ENCODE measurements around the gene PPP1R16B. TPM values are rescaled to one million over a fixed set of nuclear protein-coding genes. Genes with fewer than 3 reads are reported as not detected.

PPP1R16B gene
- total and polyA plus RNA-seq, 2 of the 8 experiments (the other 6 are each of a cell fraction or from before 2014, with no cell fraction given) = 2.6 to 8.9 TPM

DNA sequence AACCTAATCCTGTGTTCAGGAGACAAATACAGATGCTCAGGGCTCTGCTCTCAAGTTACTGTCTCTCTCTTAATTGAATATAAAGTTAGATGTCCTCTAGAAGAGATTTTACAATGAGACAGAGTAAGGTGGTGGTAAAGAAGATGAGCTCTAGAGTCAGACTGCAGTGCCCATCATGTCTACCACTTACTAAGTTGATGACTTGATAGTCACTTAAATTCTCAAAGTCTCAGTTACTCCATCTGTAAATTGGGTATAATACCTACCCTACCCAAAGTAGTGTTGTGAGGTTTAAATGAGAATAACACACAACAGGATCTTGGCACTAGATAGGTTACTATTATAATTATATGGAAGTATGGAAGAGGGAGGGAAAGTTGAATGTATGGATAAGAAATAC lies 158.2 kb downstream of the PPP1R16B start:
- H3K9ac ChIP-seq (replicated peaks in 1 of 4; ENCODE audit: extremely low read depth in 1 of 4, low read depth in 3 of 4, low read length in 3 of 4) = no peak overlapping the region
- peaks cover 0 to 8% (median 1%) of the 10 kb centered on the region in 4 experiments; a peak in 2 of 8 replicates for H3K36me3 ChIP-seq (ENCODE audit: control insufficient read depth in 2 of 4, insufficient read depth in 4 of 4, low read length in 3 of 4)
- H2AK5ac ChIP-seq (ENCODE audit: low read depth, low read length) = no peak overlapping the region
- no peak overlapping the region for H4K5ac ChIP-seq (ENCODE audit: insufficient read length, low read depth, low read length)
- H4K20me1 ChIP-seq (replicated peaks in 1 of 2; ENCODE audit: control insufficient read depth in 1 of 2, insufficient read depth in 2 of 2, low read length in 2 of 2) = peaks cover 0 to 2% of the 10 kb centered on the region in 2 experiments
- H3K4me2 ChIP-seq (ENCODE audit: insufficient read depth in 1 of 2, low read depth in 2 of 2, low read length in 2 of 2) = peak overlapping the region in 1 of 2 experiments; percentile 83; a peak in 1 of 4 replicates
- no peak overlapping the region for H2BK15ac ChIP-seq (ENCODE audit: low read length)
- H3K4me1 ChIP-seq (replicated peaks in 1 of 4; ENCODE audit: control insufficient read depth in 3 of 4, insufficient read depth in 4 of 4, low read length in 3 of 4) = peaks cover 0 to 6% (median 0%) of the 10 kb centered on the region in 4 experiments; a peak in 1 of 7 replicates
- FAIRE-seq (no peak), DNase-seq (ENCODE audit: low read depth in 1 of 2, low spot score in 2 of 2) (no peak)
- CTCF ChIA-PET (ENCODE audit: partially characterized antibody) = interaction anchor here (1.2 kb wide), 1 partner anchor 212 kb away, joined by 4 read pairs; no protein-coding TSS in a partner anchor
- H3K4me3 ChIP-seq (ENCODE audit: extremely low read depth in 1 of 4, insufficient read depth in 2 of 4, low read depth in 3 of 4, low read length in 4 of 4) = peak overlapping the region in 1 of 4 experiments; percentile 93; a peak in 1 of 8 replicates
- POLR2A ChIA-PET (ENCODE audit: partially characterized antibody) = interaction anchor here (1.0 to 6.0 kb wide), 6 partner anchors 9 to 90 kb away, joined by 3 to 56 read pairs (median 3); partner anchors contain the start of gene FAM83D
- H3K14ac ChIP-seq (ENCODE audit: insufficient read length) = no peak overlapping the region
- H2BK5ac ChIP-seq (ENCODE audit: low read depth, low read length) = no peak overlapping the region
- H3K27ac ChIP-seq (ENCODE audit: low read depth, low read length) = no peak overlapping the region
- peaks cover 4 to 60% of the 10 kb centered on the region in 2 experiments; a peak in 3 of 4 replicates for H3K79me2 ChIP-seq (ENCODE audit: control insufficient read depth in 1 of 2, insufficient read depth in 2 of 2, low read length in 2 of 2)
- no peaks in the 10 kb centered on the region for H3K9me3 ChIP-seq (ENCODE audit: insufficient read depth in 2 of 2, low read depth in 1 of 2, low read length in 1 of 2)
- H3K18ac ChIP-seq (ENCODE audit: extremely low read depth, low read length) = no peak overlapping the region
- H3K79me1 ChIP-seq (ENCODE audit: low read depth, low read length) = no peaks in the 10 kb centered on the region; the same call in 1 of the 2 replicates
- no peak overlapping the region for H2BK12ac ChIP-seq (ENCODE audit: low read depth, low read length)
- no peak overlapping the region for H4K8ac ChIP-seq (ENCODE audit: extremely low read depth, insufficient read depth, low read length)
- H4K91ac ChIP-seq (replicated peaks; ENCODE audit: insufficient read length, low read length) = no peak overlapping the region
- H3K4ac ChIP-seq (replicated peaks; ENCODE audit: insufficient read length, low read depth, low read length) = no peak overlapping the region
- no peaks in the 10 kb centered on the region for H3K27me3 ChIP-seq (replicated peaks in 1 of 4; ENCODE audit: control insufficient read depth in 3 of 4, extremely low read depth in 1 of 4, insufficient read depth in 3 of 4, low read length in 3 of 4)
- no peak overlapping the region for H3K56ac ChIP-seq (replicated peaks; ENCODE audit: insufficient read length, low read depth, low read length)
- peaks cover 4% of the 10 kb centered on the region for H3K23me2 ChIP-seq (ENCODE audit: low read depth, low read length)
- H3K23ac ChIP-seq (ENCODE audit: insufficient read length) = no peak overlapping the region
- no peak overlapping the region for H2BK120ac ChIP-seq (replicated peaks; ENCODE audit: low read depth, low read length)
- no peak overlapping the region for H2AFZ ChIP-seq (ENCODE audit: low read length)
- H2BK20ac ChIP-seq (ENCODE audit: low read length) = no peak overlapping the region
- TF ChIP-seq BACH1 (IDR thresholded peaks at IDR 0.05; ENCODE audit: low read length) (no peak), ATF2 (IDR thresholded peaks at IDR 0.05; ENCODE audit: low read length) (no peak), JUN (IDR thresholded peaks at IDR 0.05; ENCODE audit: low read depth, low read length) (no peak), SIN3A (conservative IDR thresholded peaks at IDR 0.05 in 1 of 2, IDR thresholded peaks at IDR 0.05 in 1 of 2; ENCODE audit: low read depth in 1 of 2, low read length in 2 of 2) (no peak), SP2 (IDR thresholded peaks at IDR 0.05; ENCODE audit: low read length) (no peak), GABPA (IDR thresholded peaks at IDR 0.05; ENCODE audit: borderline replicate concordance, insufficient read depth, low read length) (no peak), CREB1 (IDR thresholded peaks at IDR 0.05) (no peak), NANOG (IDR thresholded peaks at IDR 0.05; ENCODE audit: insufficient read depth, low read depth, low read length, poor library complexity, severe bottlenecking) (no peak), MAFK (IDR thresholded peaks at IDR 0.05; ENCODE audit: low read depth, low read length) (no peak)
